Panc1 (cell line): ENCODE data around the gene KCND1. TPM values are rescaled to one million over a fixed set of nuclear protein-coding genes. Genes with fewer than 3 reads are reported as not detected.

ENCODE experiments used
- ATAC-seq: fragments of 200-7000 bp; cut with Tn5 transposase; 2 replicates; pipeline ENCODE4 v1.9.1; 2020; ENCODE audit warnings: mild to moderate bottlenecking, moderate library complexity
- BruUV-seq: library from RNA; stranded (reverse); fragments of 400-500 nt; replicated peaks from 2 replicates; lab custom pipeline; 2021; lab: Mats Ljungman, UMichigan
- CTCF ChIA-PET: fragments of 300-600 bp; sonication (Branson Sonifier 250); formaldehyde crosslinking; loops from one replicate; lab custom pipeline; 2022; ENCODE audit warnings: antibody characterized with exemption; lab: Charles Lee
- POLR2A ChIA-PET: fragments of 300-600 bp; sonication (Branson Sonifier 250); formaldehyde crosslinking; loops from one replicate; lab custom pipeline; 2022; ENCODE audit warnings: antibody characterized with exemption; lab: Charles Lee
- DNase-seq: peaks from one replicate; pipeline ENCODE4 v3.0.0-alpha.2; 2010; ENCODE audit warnings: low read depth, low spot score
- H3K27ac ChIP-seq: 2 replicates; pipeline ENCODE4 v1.5.1; 2011; ENCODE audit warnings: mild to moderate bottlenecking, low read length, inconsistent platforms
- H3K27me3 ChIP-seq: fragments of 200-500 bp; sonication (Bioruptor generic); 2 replicates; pipeline ENCODE4 v1.6.0; 2014; ENCODE audit warnings: low read length, inconsistent platforms; ENCODE audit not compliant: control insufficient read depth, insufficient read depth
- H3K36me3 ChIP-seq: fragments of 200-500 bp; sonication (Bioruptor generic); 2 replicates; pipeline ENCODE4 v1.5.1; 2014; ENCODE audit warnings: inconsistent platforms, mild to moderate bottlenecking, low read length, moderate library complexity; ENCODE audit not compliant: control insufficient read depth, insufficient read depth
- H3K4me1 ChIP-seq: 2 replicates; pipeline ENCODE4 v1.5.1; 2011; ENCODE audit warnings: inconsistent platforms, mild to moderate bottlenecking, low read length, moderate library complexity; ENCODE audit not compliant: control insufficient read depth, insufficient read depth
- H3K4me3 ChIP-seq, 2 experiments: 2 replicates each; pipeline ENCODE4 v1.5.1; 2011 to 2012; ENCODE audit warnings: low read depth in 2 of 2, low read length in 2 of 2, mild to moderate bottlenecking in 2 of 2, inconsistent platforms in 1 of 2, moderate library complexity in 1 of 2
- H3K9me3 ChIP-seq: fragments of 200-500 bp; sonication (Bioruptor generic); 2 replicates; pipeline ENCODE4 v1.5.1; 2014; ENCODE audit warnings: low read depth, mild to moderate bottlenecking, inconsistent platforms, low read length, moderate library complexity; ENCODE audit not compliant: control insufficient read depth, insufficient read depth
- CTCF ChIP-seq: fragments of 450-650 bp; IDR thresholded peaks from 2 replicates; pipeline ENCODE4 v1.5.1; 2017; ENCODE audit warnings: mild to moderate bottlenecking
- POLR2AphosphoS5 ChIP-seq: IDR thresholded peaks from 2 replicates; pipeline ENCODE4 v1.6.1; 2012; ENCODE audit warnings: mild to moderate bottlenecking, low read depth, low read length, moderate library complexity
- REST ChIP-seq, 2 experiments: IDR thresholded peaks; 2 replicates each; pipeline ENCODE4 v1.6.1; 2011 to 2012; ENCODE audit warnings: low read depth in 2 of 2, control low read depth in 1 of 2, low read length in 1 of 2, mild to moderate bottlenecking in 1 of 2, moderate library complexity in 1 of 2; ENCODE audit not compliant: insufficient read depth in 1 of 2
- SIN3A ChIP-seq: IDR thresholded peaks from 2 replicates; pipeline ENCODE4 v1.6.1; 2012; ENCODE audit warnings: low read depth, mild to moderate bottlenecking, low read length, moderate library complexity, borderline replicate concordance; ENCODE audit not compliant: insufficient read depth
- TCF7L2 ChIP-seq: IDR thresholded peaks from 2 replicates; pipeline ENCODE4 v1.6.1; 2011; ENCODE audit warnings: mild to moderate bottlenecking, low read depth, low read length, inconsistent platforms
- in situ Hi-C: cut with HindIII; loops from 2 replicates; pipeline ENCODE4 v1.10.0; 2016; ENCODE audit warnings: low sequenced_read_pairs, low pct_unique_long_range_greater_than_20kb
- intact Hi-C: fragments of 100-400 bp; cut with micrococcal nuclease; formaldehyde crosslinking; loops from one replicate; pipeline ENCODE4 v1.10.0; 2022; ENCODE audit not compliant: unreplicated experiment
- total RNA-seq: library from RNA; stranded (reverse); gene quantifications from one replicate; pipeline ENCODE4 v1.2.1, GENCODE V29; 2021; ENCODE audit not compliant: unreplicated experiment

The KCND1 gene
- total RNA-seq, 1 experiment from 2014 or later, result 5.5 TPM

GRCh38 chrX:49001521-49002090 lies 30.0 kb upstream of the KCND1 start:
- ChIA-PET POLR2A (interaction anchor here (1.0 kb wide), 1 partner anchor 30 kb away, joined by 3 read pairs; the partner anchor contains the start of gene KCND1), CTCF (no interaction called here)
- BruUV-seq, result TSS peak; percentile 81
- no peaks in the 10 kb centered on the region; the same call in 1 of the 2 replicates for H3K36me3 ChIP-seq
- H3K27me3 ChIP-seq, result no peaks in the 10 kb centered on the region
- in situ Hi-C loops (no loop called here), intact Hi-C loops (no loop called here)
- DNase-seq, result no peak
- TF ChIP-seq CTCF, result no peak
- TF ChIP-seq TCF7L2, result no peak
- no peak for TF ChIP-seq REST (IDR thresholded peaks at IDR 0.05; ENCODE audit: insufficient read depth in 1 of 2, low read depth in 2 of 2, low read length in 1 of 2)
- TF ChIP-seq POLR2AphosphoS5, result no peak
- no peak for TF ChIP-seq SIN3A
- 0 out of 2 replicates have a peak, but pooled peaks cover 3% of the 10 kb centered on the region for H3K4me1 ChIP-seq
- no peaks in the 10 kb centered on the region for H3K9me3 ChIP-seq
- ATAC-seq, result peak; percentile 59
- peak overlapping the region; percentile 94 to 99 for H3K4me3 ChIP-seq
- H3K27ac ChIP-seq, result peak overlapping the region; percentile 96

GRCh38 chrX:49000636-49001035 lies 29.0 kb upstream of the KCND1 start:
- in situ Hi-C loops (no loop called here), intact Hi-C loops (no loop called here)
- H3K4me3 ChIP-seq, result no peak overlapping the region; a peak in 1 of 4 replicates
- TF ChIP-seq POLR2AphosphoS5 (no peak), REST (IDR thresholded peaks at IDR 0.05; ENCODE audit: insufficient read depth in 1 of 2, low read depth in 2 of 2, low read length in 1 of 2) (no peak), TCF7L2 (no peak), CTCF (no peak), SIN3A (no peak)
- POLR2A ChIA-PET, result interaction anchor here (0.6 kb wide), 1 partner anchor 261 kb away, joined by 3 read pairs; no protein-coding TSS in a partner anchor
- no peaks in the 10 kb centered on the region for H3K27me3 ChIP-seq
- no peaks in the 10 kb centered on the region for H3K9me3 ChIP-seq
- no TSS peak for BruUV-seq
- H3K4me1 ChIP-seq, result 0 out of 2 replicates have a peak, but pooled peaks cover 3% of the 10 kb centered on the region
- no peak for ATAC-seq
- CTCF ChIA-PET, result no interaction called here
- no peaks in the 10 kb centered on the region; the same call in 1 of the 2 replicates for H3K36me3 ChIP-seq
- no peak for DNase-seq
- no peak overlapping the region for H3K27ac ChIP-seq
